NB4 (cell line): ENCODE results near the gene ZFAND2B.

Source experiments
- DNase-seq: peaks from one replicate; pipeline ENCODE4 v3.0.0; 2010; ENCODE audit warnings: low read depth
- H3K4me3 ChIP-seq: one replicate; pipeline ENCODE4 v1.5.1; 2011; ENCODE audit warnings: mild to moderate bottlenecking, low read depth, low read length, moderate library complexity
- MYC ChIP-seq: IDR thresholded peaks from 2 replicates; pipeline ENCODE4 v1.6.1; 2011; ENCODE audit warnings: low read depth, low read length
- POLR2A ChIP-seq: IDR thresholded peaks from 2 replicates; pipeline ENCODE4 v1.6.1; 2011; ENCODE audit warnings: mild to moderate bottlenecking; ENCODE audit not compliant: insufficient read length; ENCODE audit errors: extremely low read depth
- TF ChIP-seq, protein P1 (sequence below): IDR thresholded peaks from 2 replicates; pipeline ENCODE4 v1.6.1; 2011; ENCODE audit warnings: low read depth, low read length
- TF ChIP-seq, protein P2 (sequence below): IDR thresholded peaks from one replicate; pipeline ENCODE4 v1.5.1; 2012; ENCODE audit warnings: low read depth, low read length

The ZFAND2B gene

DNA sequence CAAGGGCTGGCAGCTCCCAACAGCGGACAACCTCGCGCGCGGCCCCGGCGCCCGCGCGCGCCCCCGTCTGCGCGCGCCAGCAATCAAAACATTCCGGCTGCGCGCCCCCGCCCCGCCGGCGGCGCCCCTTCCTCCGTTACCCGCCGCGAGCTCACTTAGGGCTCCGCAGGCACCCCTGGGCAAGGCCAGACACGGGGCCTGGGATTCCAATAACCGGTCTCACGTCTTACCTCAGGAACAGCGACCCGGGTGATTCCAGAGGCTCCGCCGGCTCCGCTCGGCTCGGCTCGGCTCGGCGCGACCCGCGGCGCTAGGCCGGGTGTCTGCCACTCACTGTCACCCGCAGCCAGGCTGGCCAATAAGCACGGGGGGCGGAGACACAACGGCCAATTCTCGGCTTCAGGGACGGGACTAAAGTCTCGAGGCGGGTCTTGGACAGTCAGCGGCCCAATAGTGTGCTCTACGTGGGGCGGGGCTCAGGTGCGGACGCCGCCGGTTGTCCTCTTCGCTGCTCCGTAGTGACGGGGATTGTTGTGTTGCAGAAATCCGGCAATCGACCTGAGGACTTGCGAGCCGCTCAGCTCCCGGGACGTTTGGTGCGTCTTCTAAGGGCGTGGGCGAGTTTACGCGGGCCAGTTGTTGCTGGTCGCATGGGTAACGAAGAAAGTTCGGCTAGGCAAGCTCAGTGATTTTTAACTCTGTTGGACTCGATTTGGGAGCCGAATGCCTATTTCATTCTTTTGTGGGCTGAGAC is 22.9 kb downstream of the ZFAND2B start, which contains the start of the genes ANKZF1 and ATG9A:
Gene ANKZF1, plus strand, starts transcription at position 502 of the 754 bp plus-strand sequence. CDS start 452 bp downstream, outside the sequence.
Gene ATG9A, minus strand, starts transcription at position 332 of the 754 bp plus-strand sequence. CDS start 1,612 bp downstream, outside the sequence.
- H3K4me3 ChIP-seq, result peak within 1 kb of the TSS; percentile 94
- DNase-seq, result peak; percentile 100
- TF ChIP-seq, protein P1, sequence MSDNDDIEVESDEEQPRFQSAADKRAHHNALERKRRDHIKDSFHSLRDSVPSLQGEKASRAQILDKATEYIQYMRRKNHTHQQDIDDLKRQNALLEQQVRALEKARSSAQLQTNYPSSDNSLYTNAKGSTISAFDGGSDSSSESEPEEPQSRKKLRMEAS, result peak; percentile 53; the same call in 1 of the 2 replicates
- TF ChIP-seq MYC, result peak; percentile 68
- TF ChIP-seq, protein P2, sequence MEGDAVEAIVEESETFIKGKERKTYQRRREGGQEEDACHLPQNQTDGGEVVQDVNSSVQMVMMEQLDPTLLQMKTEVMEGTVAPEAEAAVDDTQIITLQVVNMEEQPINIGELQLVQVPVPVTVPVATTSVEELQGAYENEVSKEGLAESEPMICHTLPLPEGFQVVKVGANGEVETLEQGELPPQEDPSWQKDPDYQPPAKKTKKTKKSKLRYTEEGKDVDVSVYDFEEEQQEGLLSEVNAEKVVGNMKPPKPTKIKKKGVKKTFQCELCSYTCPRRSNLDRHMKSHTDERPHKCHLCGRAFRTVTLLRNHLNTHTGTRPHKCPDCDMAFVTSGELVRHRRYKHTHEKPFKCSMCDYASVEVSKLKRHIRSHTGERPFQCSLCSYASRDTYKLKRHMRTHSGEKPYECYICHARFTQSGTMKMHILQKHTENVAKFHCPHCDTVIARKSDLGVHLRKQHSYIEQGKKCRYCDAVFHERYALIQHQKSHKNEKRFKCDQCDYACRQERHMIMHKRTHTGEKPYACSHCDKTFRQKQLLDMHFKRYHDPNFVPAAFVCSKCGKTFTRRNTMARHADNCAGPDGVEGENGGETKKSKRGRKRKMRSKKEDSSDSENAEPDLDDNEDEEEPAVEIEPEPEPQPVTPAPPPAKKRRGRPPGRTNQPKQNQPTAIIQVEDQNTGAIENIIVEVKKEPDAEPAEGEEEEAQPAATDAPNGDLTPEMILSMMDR, result no peak
- TF ChIP-seq POLR2A, result peak; percentile 81

DNA sequence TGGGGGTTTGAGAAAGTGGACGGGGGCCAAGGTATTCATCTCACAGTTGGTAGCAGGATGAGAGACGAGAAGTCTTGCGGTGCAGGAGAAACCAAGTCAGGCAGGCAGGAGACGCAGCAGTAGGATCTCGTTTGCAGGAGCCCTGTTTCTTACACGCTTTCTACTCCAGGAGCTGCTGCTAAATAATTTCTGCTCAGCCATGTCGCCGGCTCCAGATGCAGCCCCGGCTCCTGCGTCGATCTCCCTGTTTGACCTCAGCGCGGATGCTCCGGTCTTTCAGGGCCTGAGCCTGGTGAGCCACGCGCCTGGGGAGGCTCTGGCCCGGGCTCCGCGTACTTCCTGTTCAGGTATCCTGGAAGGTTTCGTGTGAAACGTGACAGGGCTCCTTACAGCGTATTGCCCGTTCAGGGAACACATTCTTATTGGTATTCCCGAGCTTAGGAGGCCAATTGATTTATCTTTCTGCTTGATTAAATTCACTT is 23.5 kb downstream of the ZFAND2B start:
- TF ChIP-seq, protein P1, result peak; percentile 22; the same call in 1 of the 2 replicates
- TF ChIP-seq MYC (peak; percentile 51; the same call in 1 of the 2 replicates), POLR2A (no peak)
- TF ChIP-seq, protein P2, result no peak
- DNase-seq, result peak; percentile 76
- H3K4me3 ChIP-seq, result peak overlapping the region; percentile 94

DNA sequence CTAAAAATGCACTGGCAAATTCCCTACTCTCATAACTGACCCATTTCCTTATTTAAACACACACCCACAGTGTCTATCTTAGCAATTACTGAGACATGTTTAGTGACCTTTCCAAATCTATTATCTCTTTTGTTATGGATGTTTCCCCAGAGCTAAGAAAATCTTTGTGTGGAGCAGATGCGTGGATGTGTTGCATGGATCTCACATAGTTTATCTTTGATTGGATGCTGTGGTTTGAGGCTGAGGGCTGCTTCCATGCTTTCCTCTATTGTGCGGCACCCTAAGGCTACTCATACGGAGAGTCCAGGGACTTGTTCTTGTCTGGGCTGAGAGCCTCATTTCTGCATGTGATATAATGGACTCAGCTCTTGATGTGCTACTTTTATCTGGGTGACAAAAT is 27.7 kb downstream of the ZFAND2B start:
- H3K4me3 ChIP-seq, result no peak overlapping the region
- TF ChIP-seq, protein P1, result no peak
- TF ChIP-seq POLR2A, result no peak
- TF ChIP-seq, protein P2, result no peak
- no peak for TF ChIP-seq MYC
- no peak for DNase-seq

DNA sequence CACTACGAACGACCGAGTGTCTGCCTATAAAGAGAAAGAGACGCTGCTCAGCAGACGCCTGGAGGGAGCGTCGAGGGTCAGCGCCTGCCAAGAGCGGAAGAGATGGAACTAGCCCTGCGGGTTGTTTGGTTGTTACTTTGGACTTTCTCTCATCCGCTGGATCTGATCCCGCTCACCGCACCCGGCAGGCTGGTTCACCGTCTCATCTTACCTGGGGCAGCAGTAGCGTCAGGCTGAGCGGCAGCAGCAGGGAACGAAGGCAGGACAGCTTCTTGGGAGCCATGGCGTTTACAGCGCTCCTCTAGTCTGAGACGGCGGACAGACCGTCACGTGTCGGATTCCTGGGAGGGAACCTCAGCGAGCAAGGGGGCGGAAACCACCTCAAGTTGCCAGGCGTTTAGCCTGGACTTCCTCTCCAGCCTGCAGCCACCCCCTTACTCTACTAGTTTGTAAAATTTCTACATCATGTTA is 36.7 kb downstream of the ZFAND2B start:
- H3K4me3 ChIP-seq, result no peak overlapping the region
- no peak for DNase-seq
- TF ChIP-seq MYC, result no peak
- TF ChIP-seq, protein P2, result no peak
- TF ChIP-seq, protein P1, result no peak
- TF ChIP-seq POLR2A, result no peak

DNA sequence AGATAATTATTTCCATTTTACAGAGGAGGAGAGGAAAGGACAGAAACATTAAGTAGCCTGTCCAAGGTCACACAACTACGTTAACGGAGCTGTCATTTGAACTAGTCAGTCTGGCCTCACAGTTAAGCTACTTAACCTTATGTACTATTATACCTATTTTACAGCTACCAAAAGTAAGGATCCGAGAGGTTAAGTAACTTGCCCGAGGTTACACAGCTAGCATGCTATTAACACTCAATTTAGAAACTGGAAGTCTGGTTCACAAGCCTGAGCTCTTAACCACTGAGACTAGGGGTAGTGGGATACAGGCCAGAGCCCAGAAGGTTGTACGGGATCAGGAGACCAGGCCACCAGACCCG is 38.2 kb downstream of the ZFAND2B start:
- TF ChIP-seq, protein P2, result no peak
- TF ChIP-seq POLR2A, result no peak
- no peak for TF ChIP-seq MYC
- TF ChIP-seq, protein P1, result no peak
- no peak for DNase-seq
- H3K4me3 ChIP-seq, result peak overlapping the region; percentile 91
